ENCODE measurements around the gene PRR7.
A peak's percentile ranks its signal among the peaks of the same experiment; 100 is the strongest.

PRR7 gene

GRCh38 chr5:177486256-177486655 lies 39.6 kb downstream of the PRR7 start:
- no peak for DNase-seq

- no peak for DNase-seq
Measured at GRCh38 chr5:177487144-177487543, 40.5 kb downstream of the PRR7 start.

DNA sequence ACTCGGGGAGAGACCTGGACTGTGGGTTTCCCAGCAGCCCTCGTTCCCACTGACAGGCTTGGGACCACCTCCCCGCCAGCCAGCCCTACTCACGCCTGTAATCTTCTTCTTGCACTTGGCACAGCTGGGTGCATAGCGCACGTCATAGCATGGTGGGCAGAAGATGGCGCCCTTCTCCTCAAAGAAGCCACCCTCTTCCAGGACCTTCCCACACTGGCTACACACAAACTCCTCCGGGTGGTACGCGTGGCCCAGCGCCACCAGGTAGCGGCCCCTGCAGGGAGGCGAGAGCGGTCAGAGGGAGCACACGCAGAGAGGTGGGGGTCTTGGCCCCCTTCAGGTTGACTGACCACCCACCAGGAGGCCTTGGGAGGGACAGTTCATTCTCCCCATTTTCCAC lies 41.4 kb downstream of the PRR7 start:
- no peak for DNase-seq

GRCh38 chr5:177489119-177489716 lies 42.6 kb downstream of the PRR7 start:
- DNase-seq, result no peak

- DNase-seq, result no peak
Measured at GRCh38 chr5:177490311-177490991, 43.8 kb downstream of the PRR7 start.

GRCh38 chr5:177490992-177491391 lies 44.4 kb downstream of the PRR7 start:
- DNase-seq, result no peak

DNA sequence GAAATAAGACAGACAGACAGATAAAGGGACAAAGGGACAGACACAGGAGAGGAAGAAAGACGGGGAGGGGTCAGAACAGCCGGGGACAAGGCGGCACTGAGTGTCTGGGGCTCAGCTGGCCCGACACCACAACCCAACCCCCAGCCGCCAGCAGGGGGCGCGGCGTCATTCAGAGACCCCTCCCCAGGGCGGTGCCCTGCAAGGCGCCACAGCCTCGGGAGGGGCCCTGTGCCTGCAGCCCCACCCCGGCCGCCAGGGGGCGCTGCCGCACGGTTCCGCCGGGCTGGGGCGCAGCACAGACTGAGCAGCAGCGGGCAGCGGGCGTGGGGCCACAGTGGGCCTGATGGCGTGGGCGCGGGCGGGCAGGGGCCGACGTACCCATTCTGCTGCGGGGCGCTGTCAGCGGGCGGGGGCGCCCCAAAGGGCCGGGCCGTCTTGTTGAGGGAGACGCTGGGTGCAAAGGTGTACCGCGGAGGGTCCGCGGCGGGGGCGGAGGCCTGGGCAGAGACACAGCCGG lies 44.9 kb downstream of the PRR7 start:
- no peak for DNase-seq

- no peak for DNase-seq
Measured at GRCh38 chr5:177491983-177492746, 45.6 kb downstream of the PRR7 start.

DNA sequence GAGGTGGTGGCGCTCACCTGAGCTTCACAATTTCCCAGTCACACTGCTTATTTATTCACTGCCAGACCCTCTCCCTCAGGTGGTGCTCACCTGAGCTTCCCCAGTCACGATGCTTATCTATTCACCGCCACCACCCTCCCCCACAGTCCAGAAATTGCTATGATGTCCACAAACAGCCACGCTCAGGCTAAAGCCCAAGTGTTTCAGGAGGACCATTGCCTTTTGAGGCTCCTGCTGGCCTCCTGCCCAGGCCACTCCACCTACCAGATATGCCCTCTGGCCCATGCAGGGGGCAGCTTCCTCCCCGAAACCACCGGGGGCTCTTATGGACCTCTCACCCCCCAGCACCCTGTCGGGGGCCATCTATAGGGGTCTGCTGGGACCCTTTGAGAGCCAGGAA lies 46.2 kb downstream of the PRR7 start:
- DNase-seq, result no peak

DNA sequence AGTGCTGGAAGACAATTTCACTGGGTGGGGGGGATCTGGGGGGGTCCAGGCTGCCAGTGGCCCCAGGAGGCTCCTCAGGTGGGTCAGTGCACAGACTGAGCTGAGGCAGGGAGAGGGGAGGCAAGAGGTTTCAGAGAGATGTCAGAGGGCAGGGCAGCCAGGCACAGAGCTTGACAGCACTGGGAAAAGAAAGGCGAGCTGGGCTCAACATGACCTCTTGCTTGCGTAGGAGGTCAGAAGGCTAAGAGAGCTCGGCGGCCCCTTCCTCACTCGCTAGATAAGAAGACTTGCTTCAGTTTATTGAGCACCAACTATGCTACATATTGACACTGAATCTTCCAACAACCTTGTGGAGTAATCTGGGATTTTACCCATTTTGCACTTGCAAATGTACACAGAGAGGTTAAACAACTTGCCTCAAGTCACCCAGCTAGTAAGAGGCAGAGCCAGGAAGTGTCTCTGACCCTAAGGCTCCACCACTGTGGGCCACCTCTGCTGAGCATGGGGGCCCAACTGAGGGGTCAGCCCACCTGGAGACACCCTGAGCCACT lies 47.3 kb downstream of the PRR7 start:
- no peak for DNase-seq

GRCh38 chr5:177494346-177495195 lies 48.0 kb downstream of the PRR7 start:
- DNase-seq, result peak; percentile 94

DNA sequence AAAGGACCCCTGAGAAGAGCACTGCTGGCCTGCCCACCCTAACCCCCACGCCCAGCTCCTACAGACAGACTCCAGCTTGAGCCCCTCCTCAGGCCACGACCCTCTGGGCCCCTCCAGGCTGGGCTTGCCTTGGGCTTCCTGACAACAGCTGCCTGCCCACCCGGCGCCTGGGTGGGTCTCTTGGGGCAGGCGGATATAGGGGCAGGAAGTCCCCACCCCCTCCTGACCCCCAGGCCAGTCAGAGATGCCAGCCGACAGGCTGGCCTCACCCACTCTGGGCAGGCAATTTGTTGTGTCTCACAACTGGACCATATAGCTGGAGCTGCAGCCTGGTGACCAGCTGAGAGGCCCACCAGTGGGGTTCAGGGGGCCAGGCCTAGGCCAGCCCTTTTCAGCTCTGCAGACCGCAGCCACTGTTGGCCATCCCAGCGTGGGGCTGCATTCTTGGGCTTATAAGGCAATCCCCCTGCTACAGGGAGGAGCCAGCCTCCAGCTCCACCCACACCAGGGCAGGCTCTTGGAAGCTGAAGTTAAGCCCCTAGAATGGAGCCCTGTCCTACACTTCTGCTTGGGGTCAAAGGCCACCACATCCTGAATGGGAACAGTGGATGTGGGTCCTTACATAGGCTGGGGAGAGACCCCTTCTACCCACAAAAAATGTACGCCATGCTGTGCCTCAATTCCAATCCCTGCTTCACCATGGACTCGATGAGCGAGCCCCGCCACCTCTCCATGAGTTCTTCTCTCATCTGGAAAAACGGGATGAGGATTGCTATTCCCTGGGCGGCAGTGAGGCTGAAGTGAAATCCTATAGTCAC lies 48.8 kb downstream of the PRR7 start:
- DNase-seq, result peak; percentile 91

GRCh38 chr5:177496070-177496726 lies 49.6 kb downstream of the PRR7 start:
- DNase-seq, result peak; percentile 72

DNA sequence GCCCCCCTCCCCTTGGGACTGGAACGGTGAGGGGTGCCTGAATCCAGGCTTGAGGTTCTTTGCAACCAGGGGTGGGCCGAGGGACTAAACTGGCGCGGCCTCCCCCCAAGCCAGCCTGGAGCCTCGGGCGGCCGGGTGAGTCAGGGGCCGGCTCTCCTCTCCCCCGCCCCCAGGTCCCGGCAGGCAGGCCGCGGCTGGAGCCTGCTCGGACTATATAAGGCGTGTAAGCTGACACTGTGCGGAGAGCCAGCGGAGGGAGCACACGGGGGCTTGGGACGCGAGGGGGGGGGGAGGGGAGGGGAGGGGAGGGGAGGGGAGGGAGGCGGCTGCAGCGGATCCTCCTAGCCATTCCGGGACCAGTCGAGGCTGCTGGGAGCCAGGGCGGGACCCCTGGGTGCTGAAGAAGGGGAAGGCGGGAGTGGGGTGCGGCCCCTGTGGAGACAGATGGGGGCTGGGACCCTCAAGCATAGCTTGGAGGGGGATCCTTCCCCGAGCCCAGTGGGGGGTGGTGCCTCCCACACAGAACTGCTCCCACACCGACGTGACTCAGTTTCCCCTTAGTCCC lies 50.2 kb downstream of the PRR7 start:
- peak; percentile 98 for DNase-seq

DNA sequence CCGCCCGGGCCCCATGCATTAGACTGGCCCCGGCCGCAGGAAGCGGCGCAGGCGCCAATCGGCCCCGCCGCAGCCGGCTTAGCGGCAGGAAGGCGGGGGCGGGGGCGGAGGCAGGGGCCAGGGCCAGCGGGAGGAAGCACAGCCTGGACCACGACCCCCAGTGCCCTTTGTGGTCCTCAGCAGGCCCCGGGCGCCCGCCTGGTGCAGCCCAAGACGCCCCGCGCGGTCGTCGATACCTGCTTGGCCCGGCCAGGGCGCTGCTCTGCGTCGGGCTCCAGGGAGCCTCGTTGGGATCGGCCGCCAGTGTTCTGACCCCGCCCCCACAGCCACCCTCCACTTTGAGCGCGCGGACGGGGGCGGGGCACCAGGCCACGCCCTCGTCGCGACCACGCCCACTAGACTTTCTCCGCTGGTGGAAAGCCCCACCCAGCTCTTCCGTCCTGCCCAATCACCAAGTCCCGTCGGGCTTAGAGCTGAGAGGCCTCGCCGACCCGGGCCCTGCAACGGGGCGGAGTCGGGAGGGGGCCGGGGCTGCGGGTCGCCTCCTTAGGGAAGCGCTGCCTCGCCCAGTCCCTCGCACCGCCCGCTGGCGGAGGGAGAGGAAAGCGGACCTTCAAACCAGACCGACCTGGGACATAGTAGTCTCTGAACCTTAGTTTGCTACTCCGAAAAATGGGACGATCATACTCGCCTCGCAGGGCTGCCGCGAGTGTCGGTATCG lies 50.8 kb downstream of the PRR7 start, which contains the start of gene PDLIM7:
PDLIM7 (minus strand) TSS at position 313 of the 721 bp plus-strand sequence. CDS start 1,092 bp downstream, outside the sequence.
- DNase-seq, result peak; percentile 98

- DNase-seq, result no peak
Measured at GRCh38 chr5:177498013-177498787, 51.6 kb downstream of the PRR7 start.

- DNase-seq, result no peak
Measured at GRCh38 chr5:177499842-177500241, 53.2 kb downstream of the PRR7 start.

- DNase-seq, result peak; percentile 78
Measured at GRCh38 chr5:177500685-177501522, 54.3 kb downstream of the PRR7 start.

All from fibroblast of skin of right quadriceps (primary cell).